ENCODE data around the gene ITGB3BP.

- no peak for TF ChIP-seq CTCF (IDR thresholded peaks at IDR 0.05)
- no peak for TF ChIP-seq POLR2A (IDR thresholded peaks at IDR 0.05)
- TF ChIP-seq POLR2AphosphoS5 (IDR thresholded peaks at IDR 0.05), result no peak
- TF ChIP-seq EP300 (IDR thresholded peaks at IDR 0.05), result no peak
Observed at GRCh38 chr1:63547621-63548294, 24.7 kb upstream of the ITGB3BP start.

All from sigmoid colon (tissue), 4 donors.